SH-SY5Y (cell line): ENCODE results near the gene FADS3.

ENCODE experiments used
- GATA2 ChIP-seq: IDR thresholded peaks from 2 replicates; pipeline ENCODE4 v1.6.1; 2011; ENCODE audit warnings: mild to moderate bottlenecking, low read depth, low read length
- GATA3 ChIP-seq: IDR thresholded peaks from 2 replicates; pipeline ENCODE4 v1.6.1; 2011; ENCODE audit warnings: low read depth, mild to moderate bottlenecking, low read length, moderate library complexity

Gene FADS3

GRCh38 chr11:61883327-61883726 is 8.0 kb downstream of the FADS3 start:
- TF ChIP-seq GATA3: no peak
- TF ChIP-seq GATA2: no peak

GRCh38 chr11:61882879-61883278 is 8.5 kb downstream of the FADS3 start:
- no peak for TF ChIP-seq GATA2

DNA sequence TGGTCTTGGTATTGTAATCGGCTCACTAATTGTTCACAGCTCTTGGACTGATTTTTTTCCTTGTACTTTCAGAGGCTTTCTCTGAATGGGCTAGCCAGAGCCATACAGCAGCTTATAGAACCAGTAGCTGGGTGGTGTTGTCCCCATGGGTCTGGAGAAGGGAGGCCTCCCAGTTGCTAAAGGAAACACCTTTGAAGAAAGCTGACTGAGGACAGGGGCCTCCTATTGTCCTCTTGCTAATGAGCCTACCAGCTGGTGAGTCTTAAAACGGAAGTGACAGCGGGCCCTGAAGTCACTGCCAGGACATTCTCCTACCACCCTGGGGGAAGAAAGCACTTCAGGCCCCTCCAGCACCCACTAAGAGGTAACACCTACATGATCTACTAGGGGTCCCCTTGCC is 9.9 kb downstream of the FADS3 start:
- TF ChIP-seq GATA3 (no peak), GATA2 (no peak)

DNA sequence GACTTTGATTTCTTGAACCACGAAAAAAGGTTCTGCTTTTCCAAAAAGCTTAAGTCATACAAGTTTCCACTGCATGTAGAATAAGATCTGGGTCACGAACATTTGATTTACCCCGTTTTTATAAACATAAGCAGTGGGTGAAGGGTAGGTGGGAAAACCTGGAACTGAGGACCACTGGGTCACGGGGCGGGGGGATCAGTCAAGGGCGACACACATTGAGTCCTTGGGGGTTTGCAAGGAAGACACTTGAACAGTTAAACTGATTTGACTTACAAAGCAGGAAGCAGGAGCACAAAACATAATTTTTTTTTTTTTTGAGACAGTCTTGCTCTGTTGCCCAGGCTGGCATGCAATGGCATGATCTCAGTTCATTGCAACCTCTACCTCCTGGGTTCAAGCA is 10.9 kb downstream of the FADS3 start:
- TF ChIP-seq GATA3: no peak
- TF ChIP-seq GATA2: no peak

- no peak for TF ChIP-seq GATA3
- TF ChIP-seq GATA2: no peak
Observed at GRCh38 chr11:61880031-61880430, 11.3 kb downstream of the FADS3 start.

GRCh38 chr11:61879152-61879551 is 12.2 kb downstream of the FADS3 start:
- TF ChIP-seq GATA3: no peak
- TF ChIP-seq GATA2: no peak

GRCh38 chr11:61875698-61876097 is 15.6 kb downstream of the FADS3 start:
- TF ChIP-seq GATA2 (no peak), GATA3 (no peak)

DNA sequence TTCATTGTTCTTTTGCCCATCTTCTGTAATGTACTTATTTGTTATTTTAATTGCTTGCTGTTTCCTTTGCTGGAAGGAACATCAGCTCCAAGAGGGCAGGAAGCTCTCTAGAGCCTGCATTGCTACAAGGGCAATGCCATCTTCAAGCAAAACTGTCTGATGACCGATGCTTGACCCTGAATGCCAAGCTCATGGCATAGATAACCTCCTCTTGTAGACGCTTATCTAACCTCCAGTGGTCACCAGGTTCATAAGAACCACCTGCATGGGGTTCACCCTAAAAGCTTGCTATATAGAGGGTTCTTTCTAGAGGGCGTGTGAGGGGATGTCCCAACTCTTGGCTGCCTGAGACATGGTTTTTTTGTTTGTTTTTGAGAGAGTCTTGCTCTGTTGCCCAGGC is 16.5 kb downstream of the FADS3 start:
- TF ChIP-seq GATA3: no peak
- no peak for TF ChIP-seq GATA2

DNA sequence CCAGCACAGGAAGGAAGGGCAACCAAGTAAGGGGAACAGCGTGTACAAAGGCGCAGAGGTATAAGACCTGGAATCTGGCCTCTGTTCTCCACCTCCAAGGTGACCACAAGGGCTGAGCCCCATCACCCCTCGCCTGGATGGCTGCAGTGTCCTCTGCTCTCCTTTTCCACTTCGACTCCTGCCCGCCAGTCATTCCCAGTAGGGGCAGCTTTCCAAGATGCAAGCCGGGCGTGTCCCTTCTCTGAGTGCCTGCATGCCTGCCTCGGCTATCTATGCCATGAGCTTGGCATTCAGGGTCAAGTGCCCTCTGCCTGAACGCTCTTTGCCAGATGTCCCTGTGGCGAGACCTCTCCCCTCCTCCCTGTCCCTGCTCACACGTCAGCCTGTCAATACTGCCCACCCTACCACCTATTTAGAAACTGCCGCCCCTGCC is 17.0 kb downstream of the FADS3 start:
- no peak for TF ChIP-seq GATA2
- TF ChIP-seq GATA3: no peak

DNA sequence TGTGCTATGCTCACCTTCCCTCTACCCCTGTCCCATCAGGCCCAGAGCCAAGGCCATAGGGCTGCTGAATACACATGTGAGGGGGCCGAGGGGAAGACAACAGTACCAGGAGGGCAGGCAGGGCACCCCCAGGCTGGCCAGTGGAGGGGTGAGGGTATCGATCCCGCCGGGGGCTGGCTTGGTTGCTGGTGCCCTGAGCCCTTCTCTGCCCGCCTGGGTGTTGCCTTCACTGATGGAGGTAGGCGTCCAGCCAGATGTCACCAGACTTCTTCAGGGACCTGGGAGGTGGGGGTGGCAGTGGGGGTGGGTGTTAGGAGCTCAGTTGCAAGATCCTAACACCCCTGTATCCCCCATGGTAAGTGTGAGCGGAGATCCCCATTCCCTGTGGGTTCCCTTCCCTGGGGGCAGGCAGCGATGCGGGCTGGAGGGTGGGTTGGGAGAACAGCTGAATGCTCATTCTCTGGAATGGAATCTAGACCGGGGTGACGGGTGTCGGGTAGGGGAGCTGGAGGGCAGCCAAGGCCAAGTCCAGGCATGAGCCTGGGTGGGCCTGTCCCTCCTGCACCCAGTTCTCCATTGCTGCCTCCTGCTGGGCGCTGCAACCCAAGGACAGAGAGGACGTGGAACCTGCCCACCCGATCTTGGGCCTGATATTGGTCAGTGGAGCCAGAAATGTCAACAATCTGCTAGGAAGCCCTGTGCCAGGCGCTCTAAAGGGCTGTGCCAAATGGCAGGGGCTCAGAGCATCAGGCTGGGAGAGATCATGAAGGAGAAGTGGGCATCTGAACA is 17.6 kb downstream of the FADS3 start:
- TF ChIP-seq GATA3 (no peak), GATA2 (no peak)

DNA sequence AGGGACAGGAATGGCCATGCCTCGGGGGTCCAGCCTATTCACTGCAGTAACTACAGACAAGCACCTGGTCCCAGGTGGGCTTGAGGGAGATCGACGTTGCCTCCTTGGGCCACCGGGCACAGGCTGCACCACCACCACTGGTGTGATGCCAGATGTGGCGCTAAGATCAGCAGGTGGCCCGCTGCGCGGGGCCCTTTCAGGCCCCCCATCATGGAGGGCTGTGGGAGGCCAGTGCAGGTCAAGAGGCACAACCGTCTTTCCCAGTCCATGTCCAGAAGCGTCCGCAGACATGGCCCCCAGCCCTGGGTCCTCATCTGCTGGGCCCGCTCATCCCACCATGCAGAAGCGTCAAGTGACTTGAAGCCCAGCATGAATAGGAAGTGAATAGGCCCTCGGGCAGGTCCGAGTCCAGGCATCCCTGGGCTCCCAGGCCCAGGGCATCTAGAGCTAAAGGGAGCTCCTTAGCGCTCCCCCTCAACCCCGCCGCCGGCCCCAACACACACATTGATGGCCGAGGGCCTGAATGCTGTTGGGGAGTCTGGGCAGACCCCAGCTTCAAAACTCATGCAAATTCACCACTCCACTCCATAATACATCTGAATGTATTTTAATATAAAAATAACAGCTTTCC is 18.3 kb downstream of the FADS3 start:
- no peak for TF ChIP-seq GATA3
- no peak for TF ChIP-seq GATA2

- TF ChIP-seq GATA2: no peak
- TF ChIP-seq GATA3: no peak
Observed at GRCh38 chr11:61871158-61871597, 20.2 kb downstream of the FADS3 start.

DNA sequence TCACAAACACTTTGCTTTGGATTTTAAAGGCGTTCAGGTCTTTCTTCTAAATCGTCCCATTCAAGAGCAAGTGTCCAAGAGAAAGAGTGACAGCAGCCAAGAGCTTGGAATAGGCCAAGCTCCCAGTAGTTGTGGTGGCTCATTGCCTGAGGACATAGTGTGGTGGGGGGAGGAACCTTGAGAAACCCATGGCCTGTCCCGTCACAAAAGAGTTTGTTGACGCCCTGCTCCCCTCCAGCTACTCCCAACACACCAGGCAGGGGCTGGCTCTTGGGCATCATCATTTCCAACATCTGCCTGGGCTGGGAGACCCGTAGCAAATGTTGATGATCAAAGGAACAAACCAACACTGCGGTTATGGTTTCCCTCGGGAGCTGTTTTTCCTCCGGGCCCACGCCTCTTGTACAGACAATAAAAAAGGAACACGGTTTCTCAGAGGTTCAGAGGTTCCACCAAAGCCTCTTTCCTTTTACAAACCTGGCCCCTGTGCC is 20.8 kb downstream of the FADS3 start:
- TF ChIP-seq GATA2 (no peak), GATA3 (no peak)

GRCh38 chr11:61869708-61870451 is 21.5 kb downstream of the FADS3 start:
- TF ChIP-seq GATA3 (no peak), GATA2 (no peak)

GRCh38 chr11:61869429-61869707 is 22.0 kb downstream of the FADS3 start:
- no peak for TF ChIP-seq GATA3
- no peak for TF ChIP-seq GATA2
